ENCODE measurements around the gene LENG1. TPM values are rescaled to one million over a fixed set of nuclear protein-coding genes. Genes with fewer than 3 reads are reported as not detected.
A peak's percentile ranks its signal among the peaks of the same experiment; 100 is the strongest.

LENG1 gene
- total and polyA plus RNA-seq, 12 donors = 5.0 to 22.0 (median 9.7) TPM

GRCh38 chr19:54107876-54108490 is 51.5 kb downstream of the LENG1 start:
- H3K4me3 ChIP-seq = no peak overlapping the region
- peaks cover 0 to 5% of the 10 kb centered on the region in 2 donors for H3K4me1 ChIP-seq (replicated peaks in 1 of 2)
- WGBS, 4 donors = 83 to 90% (median 83%) methylated on average over 17 to 21 of the region's 21 CpGs
- no peak for TF ChIP-seq CTCF (IDR thresholded peaks at IDR 0.05)
- no peak for TF ChIP-seq POLR2A (IDR thresholded peaks at IDR 0.05)
- DNase-seq = peak in 4 of 7 donors; percentile 13 to 43 (median 18)
- H3K36me3 ChIP-seq (replicated peaks in 1 of 2) = peaks cover 0 to 51% of the 10 kb centered on the region in 2 donors
- no peak overlapping the region for H3K27ac ChIP-seq
- no peaks in the 10 kb centered on the region for H3K27me3 ChIP-seq
- no peaks in the 10 kb centered on the region for H3K9me3 ChIP-seq (replicated peaks in 1 of 3)
- intact Hi-C loops (cut with DNase I) = no loop called here

- intact Hi-C loops (cut with DNase I) = no loop called here
- TF ChIP-seq CTCF (IDR thresholded peaks at IDR 0.05) = no peak
- no peak for TF ChIP-seq POLR2A (IDR thresholded peaks at IDR 0.05)
- Histone ChIP-seq H3K4me1 (replicated peaks in 1 of 2) (peaks cover 0 to 11% of the 10 kb centered on the region in 2 donors), H3K4me3 (no peak overlapping the region), H3K9me3 (replicated peaks in 1 of 3) (no peaks in the 10 kb centered on the region), H3K36me3 (replicated peaks in 1 of 2) (peaks cover 0 to 51% of the 10 kb centered on the region in 2 donors), H3K27me3 (no peaks in the 10 kb centered on the region), H3K27ac (no peak overlapping the region)
- WGBS, 4 donors = 84 to 87% (median 86%) methylated on average over 15 of the region's 15 CpGs
- peak in 4 of 7 donors; percentile 15 to 49 (median 19) for DNase-seq
Observed at GRCh38 chr19:54106716-54107115, 52.8 kb downstream of the LENG1 start.

GRCh38 chr19:54105796-54106195 is 53.7 kb downstream of the LENG1 start:
- peak in 2 of 7 donors; percentile 14 to 50 for DNase-seq
- no peaks in the 10 kb centered on the region for H3K27me3 ChIP-seq
- no peaks in the 10 kb centered on the region for H3K9me3 ChIP-seq (replicated peaks in 1 of 3)
- H3K36me3 ChIP-seq (replicated peaks in 1 of 2) = peaks cover 0 to 47% of the 10 kb centered on the region in 2 donors
- peaks cover 0 to 11% of the 10 kb centered on the region in 2 donors for H3K4me1 ChIP-seq (replicated peaks in 1 of 2)
- WGBS, 4 donors = 93 to 97% (median 94%) methylated on average over 10 of the region's 10 CpGs
- no peak overlapping the region for H3K27ac ChIP-seq
- TF ChIP-seq POLR2A (IDR thresholded peaks at IDR 0.05) (no peak), CTCF (IDR thresholded peaks at IDR 0.05) (no peak)
- no peak overlapping the region for H3K4me3 ChIP-seq
- intact Hi-C loops (cut with DNase I) = no loop called here

Other genes starting within 250 kb of the LENG1 start
- under 1 TPM in 3 of 9 donors, not detected in 6; under 0.01 to 0.06 (median 0.04) TPM for gene CACNG8, start 196.8 kb downstream of the LENG1 start, total RNA-seq
- under 1 TPM in 2 of 3 donors, not detected in 1; under 0.01 to 0.03 TPM for gene CACNG8, start 196.8 kb downstream of the LENG1 start, polyA plus RNA-seq
- gene CACNG6, start 168.1 kb downstream of the LENG1 start, total RNA-seq = not detected
- not detected for gene CACNG6, start 168.1 kb downstream of the LENG1 start, polyA plus RNA-seq
- under 1 TPM in 1 of 9 donors, not detected in 8; 0.83 TPM for gene VSTM1, start 95.8 kb downstream of the LENG1 start, total RNA-seq
- not detected for gene VSTM1, start 95.8 kb downstream of the LENG1 start, polyA plus RNA-seq
- gene TARM1, start 78.4 kb downstream of the LENG1 start, total RNA-seq = not detected
- gene TARM1, start 78.4 kb downstream of the LENG1 start, polyA plus RNA-seq = not detected
- gene OSCAR, start 58.9 kb downstream of the LENG1 start, total RNA-seq = 1 to 10 TPM in 6 of 9 donors, under 1 TPM in 2, not detected in 1; 0.11 to 6.6 (median 2.2) TPM
- gene OSCAR, start 58.9 kb downstream of the LENG1 start, polyA plus RNA-seq = 1 to 10 TPM in 2 of 3 donors, under 1 TPM in 1; 0.55 to 6.0 (median 3.3) TPM
- gene NDUFA3, start 56.9 kb downstream of the LENG1 start, total RNA-seq = 100 to 1,000 TPM in 6 of 9 donors, 10 to 100 TPM in 3; 33.2 to 257 (median 150) TPM
- gene NDUFA3, start 56.9 kb downstream of the LENG1 start, polyA plus RNA-seq = 1,000 to 10,000 TPM in 2 of 3 donors, 100 to 1,000 TPM in 1; 237 to 1,730 (median 1,627) TPM
- 10 to 100 TPM; 19.5 to 28.0 (median 24.1) TPM for gene TFPT, start 44.1 kb downstream of the LENG1 start, total RNA-seq
- gene TFPT, start 44.1 kb downstream of the LENG1 start, polyA plus RNA-seq = 10 to 100 TPM; 11.4 to 58.6 (median 40.4) TPM
- gene PRPF31, start 44.0 kb downstream of the LENG1 start, total RNA-seq = 10 to 100 TPM; 36.1 to 72.5 (median 49.5) TPM
- gene PRPF31, start 44.0 kb downstream of the LENG1 start, polyA plus RNA-seq = 10 to 100 TPM; 54.4 to 91.7 (median 74.6) TPM
- 10 to 100 TPM in 8 of 9 donors, 1 to 10 TPM in 1; 8.3 to 61.0 (median 46.7) TPM for gene CNOT3, start 22.0 kb downstream of the LENG1 start, total RNA-seq
- gene CNOT3, start 22.0 kb downstream of the LENG1 start, polyA plus RNA-seq = 10 to 100 TPM; 47.0 to 82.3 (median 66.6) TPM
- 10 to 100 TPM in 1 of 9 donors, 1 to 10 TPM in 6, under 1 TPM in 2; 0.55 to 18.2 (median 1.3) TPM for gene TMC4, start 13.4 kb upstream of the LENG1 start, total RNA-seq
- gene TMC4, start 13.4 kb upstream of the LENG1 start, polyA plus RNA-seq = 10 to 100 TPM in 1 of 3 donors, 1 to 10 TPM in 1, under 1 TPM in 1; 0.48 to 10.5 (median 1.5) TPM
- gene MBOAT7, start 29.9 kb upstream of the LENG1 start, total RNA-seq = 100 to 1,000 TPM in 8 of 9 donors, 10 to 100 TPM in 1; 98.0 to 670 (median 413) TPM
- gene MBOAT7, start 29.9 kb upstream of the LENG1 start, polyA plus RNA-seq = 100 to 1,000 TPM; 130 to 190 (median 189) TPM
- 100 to 1,000 TPM in 5 of 9 donors, 10 to 100 TPM in 4; 52.6 to 201 (median 107) TPM for gene TSEN34, start 31.6 kb upstream of the LENG1 start, total RNA-seq
- 10 to 100 TPM; 21.5 to 41.2 (median 26.1) TPM for gene TSEN34, start 31.6 kb upstream of the LENG1 start, polyA plus RNA-seq
- gene RPS9, start 41.1 kb upstream of the LENG1 start, total RNA-seq = 1,000 to 10,000 TPM in 8 of 9 donors, 100 to 1,000 TPM in 1; 928 to 2,677 (median 1,796) TPM
- 1,000 to 10,000 TPM in 2 of 3 donors, 100 to 1,000 TPM in 1; 545 to 3,006 (median 1,900) TPM for gene RPS9, start 41.1 kb upstream of the LENG1 start, polyA plus RNA-seq
- gene LILRB3, start 63.3 kb upstream of the LENG1 start, total RNA-seq = 10 to 100 TPM in 6 of 9 donors, 1 to 10 TPM in 1, under 1 TPM in 2; 0.22 to 56.2 (median 11.7) TPM
- 10 to 100 TPM in 1 of 3 donors, 1 to 10 TPM in 2; 2.8 to 32.6 (median 9.5) TPM for gene LILRB3, start 63.3 kb upstream of the LENG1 start, polyA plus RNA-seq
- 1 to 10 TPM in 7 of 9 donors, under 1 TPM in 2; 0.30 to 9.3 (median 5.4) TPM for gene LILRA6, start 83.1 kb upstream of the LENG1 start, total RNA-seq
- 1 to 10 TPM; 2.5 to 8.5 (median 3.9) TPM for gene LILRA6, start 83.1 kb upstream of the LENG1 start, polyA plus RNA-seq
- 10 to 100 TPM in 8 of 9 donors, 1 to 10 TPM in 1; 4.2 to 68.6 (median 37.2) TPM for gene LILRB5, start 97.6 kb upstream of the LENG1 start, total RNA-seq
- gene LILRB5, start 97.6 kb upstream of the LENG1 start, polyA plus RNA-seq = 10 to 100 TPM in 2 of 3 donors, 1 to 10 TPM in 1; 9.8 to 23.0 (median 22.4) TPM
- 10 to 100 TPM in 2 of 9 donors, 1 to 10 TPM in 5, under 1 TPM in 2; 0.50 to 14.7 (median 7.2) TPM for gene LILRB2, start 121.4 kb upstream of the LENG1 start, total RNA-seq
- 10 to 100 TPM in 2 of 3 donors, 1 to 10 TPM in 1; 4.2 to 16.5 (median 10.7) TPM for gene LILRB2, start 121.4 kb upstream of the LENG1 start, polyA plus RNA-seq
- gene LILRA5, start 153.4 kb upstream of the LENG1 start, total RNA-seq = 1 to 10 TPM in 6 of 9 donors, under 1 TPM in 2, not detected in 1; 0.72 to 6.2 (median 3.0) TPM
- 1 to 10 TPM; 1.9 to 3.1 (median 2.1) TPM for gene LILRA5, start 153.4 kb upstream of the LENG1 start, polyA plus RNA-seq
- 1 to 10 TPM in 1 of 9 donors, under 1 TPM in 4, not detected in 4; 0.06 to 1.3 (median 0.24) TPM for gene LILRA4, start 179.4 kb upstream of the LENG1 start, total RNA-seq
- gene LILRA4, start 179.4 kb upstream of the LENG1 start, polyA plus RNA-seq = not detected
- gene LAIR1, start 205.2 kb upstream of the LENG1 start, total RNA-seq = 10 to 100 TPM in 8 of 9 donors, 1 to 10 TPM in 1; 3.5 to 80.7 (median 49.4) TPM
- 10 to 100 TPM; 14.4 to 39.2 (median 21.6) TPM for gene LAIR1, start 205.2 kb upstream of the LENG1 start, polyA plus RNA-seq